K562 (cell line): Measurements from ENCODE around the gene SLC24A3. TPM values are rescaled to one million over a fixed set of nuclear protein-coding genes. Genes with fewer than 3 reads are reported as not detected.

Experiments used
- ATAC-seq: fragments of 200-7000 bp; cut with Tn5 transposase; 3 replicates; pipeline ENCODE4 v1.9.1; 2020; ENCODE audit warnings: moderate library complexity
- BruUV-seq: library from RNA; stranded (reverse); fragments of 400-500 nt; replicated peaks from 2 replicates; lab custom pipeline; 2021; lab: Mats Ljungman, UMichigan
- CTCF ChIA-PET: fragments of 300-600 bp; formaldehyde crosslinking; extraction: SDS; loops from one replicate; lab custom pipeline; 2021; ENCODE audit warnings: low intra/inter-chr PET ratio; lab: Yijun Ruan, JAX
- POLR2A ChIA-PET: fragments of 300-600, 350-650 bp; sonication (Branson Sonifier 250); formaldehyde crosslinking; extraction: SDS; loops from one replicate; lab custom pipeline; 2021; ENCODE audit warnings: antibody characterized with exemption, inconsistent platforms; lab: Yijun Ruan, JAX
- DNase-seq, 4 experiments: peaks; one replicate each; pipeline versions ENCODE4 v3.0.0 to v3.0.0-alpha.2; 2011 to 2018; ENCODE audit warnings: low spot score in 3 of 4, mixed read lengths in 3 of 4; ENCODE audit errors: extremely low read depth in 1 of 4
- FAIRE-seq: peaks from 2 replicates; lab custom pipeline; 2011; peaks lifted over from hg19 to GRCh38; lab: Jason Lieb, UNC
- H2AFZ ChIP-seq: 2 replicates; pipeline ENCODE4 v1.6.0; 2011; ENCODE audit warnings: low read depth, low read length, control low read depth, inconsistent platforms
- H3K27ac ChIP-seq: fragments of 200-600 bp; 3 replicates; pipeline ENCODE4 v1.8.0; 2011; ENCODE audit warnings: low read depth, mild to moderate bottlenecking, control low read depth, inconsistent platforms, low read length, moderate library complexity, mixed read lengths; ENCODE audit errors: extremely low read depth
- H3K27me3 ChIP-seq, 2 experiments: fragments of 300-600 bp in 1 of 2; 2 replicates in 1 of 2; 3 replicates in 1 of 2; pipeline versions ENCODE4 v1.6.0 to v1.8.0; 2011; ENCODE audit warnings: inconsistent platforms in 2 of 2, low read length in 2 of 2, mild to moderate bottlenecking in 1 of 2, mixed read lengths in 1 of 2, moderate library complexity in 1 of 2; ENCODE audit not compliant: control insufficient read depth in 2 of 2, insufficient read depth in 2 of 2
- H3K36me3 ChIP-seq: fragments of 300-600 bp; 3 replicates; pipeline ENCODE4 v1.8.0; 2011; ENCODE audit warnings: mild to moderate bottlenecking, low read length, inconsistent platforms; ENCODE audit not compliant: control insufficient read depth, insufficient read depth
- H3K4me1 ChIP-seq, 2 experiments: fragments of 200-600 bp in 1 of 2; replicated peaks in 1 of 2; 2 replicates in 1 of 2; 3 replicates in 1 of 2; pipeline versions ENCODE4 v1.5.1 to v1.8.0; 2011; ENCODE audit warnings: inconsistent platforms in 2 of 2, low read length in 2 of 2, mild to moderate bottlenecking in 1 of 2, mixed read lengths in 1 of 2, moderate library complexity in 1 of 2; ENCODE audit not compliant: control insufficient read depth in 2 of 2, insufficient read depth in 2 of 2
- H3K4me2 ChIP-seq: 2 replicates; pipeline ENCODE4 v1.6.1; 2011; ENCODE audit warnings: low read length, control low read depth, inconsistent platforms, mixed read lengths; ENCODE audit not compliant: insufficient read depth
- H3K4me3 ChIP-seq: fragments of 200-600 bp; sonication (generic), shearing (Covaris generic); 2 replicates; pipeline ENCODE4 v1.5.1; 2016; ENCODE audit warnings: control low read depth, inconsistent platforms
- H3K79me2 ChIP-seq: fragments of 200-600 bp; 3 replicates; pipeline ENCODE4 v1.8.0; 2011; ENCODE audit warnings: low read length, inconsistent platforms; ENCODE audit not compliant: control insufficient read depth, insufficient read depth
- H3K9ac ChIP-seq, 2 experiments: 2 replicates each; pipeline versions ENCODE4 v1.6.0 to v1.6.1; 2011; ENCODE audit warnings: low read depth in 2 of 2, low read length in 2 of 2, control low read depth in 1 of 2, inconsistent platforms in 1 of 2, mild to moderate bottlenecking in 1 of 2, mixed read lengths in 1 of 2; ENCODE audit not compliant: insufficient read depth in 1 of 2
- H3K9me1 ChIP-seq: one replicate; pipeline ENCODE4 v1.6.0; 2011; ENCODE audit warnings: inconsistent platforms, mild to moderate bottlenecking, low read length, moderate library complexity; ENCODE audit not compliant: control insufficient read depth, insufficient read depth
- H3K9me3 ChIP-seq: replicated peaks from 2 replicates; pipeline ENCODE4 v1.5.1; 2011; ENCODE audit warnings: low read depth, low read length, inconsistent platforms; ENCODE audit not compliant: control insufficient read depth, insufficient read depth
- H4K20me1 ChIP-seq: replicated peaks from 2 replicates; pipeline ENCODE4 v1.6.1; 2011; ENCODE audit warnings: low read length, inconsistent platforms, mixed read lengths; ENCODE audit not compliant: control insufficient read depth, insufficient read depth
- ETV1 ChIP-seq: fragments of 450-650 bp; conservative IDR thresholded peaks from 2 replicates; pipeline ENCODE4 v1.6.1; 2016; ENCODE audit warnings: missing genetic modification characterization, control low read depth, low read depth, missing compliant biosample characterization
- FOS ChIP-seq: IDR thresholded peaks from 3 replicates; pipeline ENCODE4 v1.6.1; 2011; ENCODE audit not compliant: insufficient read length; ENCODE audit errors: extremely low read depth
- LEF1 ChIP-seq: fragments of 450-650 bp; IDR thresholded peaks from 2 replicates; pipeline ENCODE4 v1.6.1; 2016; ENCODE audit warnings: mild to moderate bottlenecking
- POLR3G ChIP-seq: IDR thresholded peaks from 2 replicates; pipeline ENCODE4 v1.6.1; 2011; ENCODE audit not compliant: insufficient read length, insufficient replicate concordance; ENCODE audit errors: extremely low read depth
- PRMT5 ChIP-seq: sonication (generic); formaldehyde crosslinking; IDR thresholded peaks from 2 replicates; pipeline ENCODE4 v1.5.0; 2020; ENCODE audit warnings: missing genetic modification reagents
- SPI1 ChIP-seq: IDR thresholded peaks from 2 replicates; pipeline ENCODE4 v1.6.1; 2011; ENCODE audit warnings: low read depth, low read length, control low read depth, borderline replicate concordance
- SREBF1 ChIP-seq: fragments of 150-350 bp; IDR thresholded peaks from 2 replicates; pipeline ENCODE4 v1.6.1; 2014; ENCODE audit warnings: antibody characterized with exemption, low read depth, low read length, borderline replicate concordance
- XRCC4 ChIP-seq: IDR thresholded peaks from one replicate; pipeline ENCODE4 v1.6.1; 2011; ENCODE audit not compliant: insufficient read depth, insufficient read length; ENCODE audit errors: extremely low read depth
- YY1 ChIP-seq, 3 experiments: IDR thresholded peaks; 2 replicates each; pipeline ENCODE4 v1.6.1; 2011; ENCODE audit warnings: low read length in 2 of 3, mild to moderate bottlenecking in 2 of 3, moderate library complexity in 2 of 3, borderline replicate concordance in 1 of 3, control low read depth in 1 of 3, low read depth in 1 of 3; ENCODE audit not compliant: insufficient read depth in 3 of 3, insufficient replicate concordance in 2 of 3, control insufficient read depth in 1 of 3, insufficient read length in 1 of 3; ENCODE audit errors: extremely low read depth in 1 of 3
- ZNF518B ChIP-seq: fragments of 250-450 bp; sonication (Bioruptor Pico); IDR thresholded peaks from 2 replicates; pipeline ENCODE4 v1.5.0; 2021; ENCODE audit warnings: mild to moderate bottlenecking, moderate library complexity
- WGBS: fragments of 100-300 bp; shearing (Covaris generic); methylation state at CpG from one replicate; pipeline ENCODE4 v1.1.6; 2016; ENCODE audit warnings: low coverage, mixed read lengths; ENCODE audit not compliant: insufficient coverage; ENCODE audit errors: missing lambda C conversion rate; 5-methylcytosine and 5-hydroxymethylcytosine counted together
- in situ Hi-C: fragments of 300-500 bp; cut with MboI; formaldehyde crosslinking; loops from 4 replicates; pipeline ENCODE4 v1.15.0; 2018; ENCODE audit warnings: inconsistent platforms, mixed read lengths
- intact Hi-C: fragments of 100-400 bp; cut with micrococcal nuclease; formaldehyde crosslinking; loops from 2 replicates; pipeline ENCODE4 v1.14.2; 2022
- polyA plus RNA-seq, 8 experiments: library from polyadenylated mRNA; depleted of rRNA in 4 of 8; stranded (reverse) in 5 of 8; unstranded in 3 of 8; fragments of >200 nt; fragmentation: Nextera tagmentation in 2 of 8; fragmentation: Illumina TruSeq in 1 of 8; extraction: Ambion mirVana in 2 of 8; extraction: Trizol in 1 of 8; gene quantifications; 2 replicates each; pipeline versions ENCODE4 v1.2.1 to v1.2.3, GENCODE V29; 2011 to 2014; ENCODE audit warnings: inconsistent platforms in 1 of 8, missing spikeins in 1 of 8
- total RNA-seq, 7 experiments: library from RNA; depleted of rRNA in 6 of 7; stranded (reverse); fragments of >200 nt in 6 of 7; fragmentation: Illumina TruSeq in 2 of 7; extraction: Trizol in 2 of 7; gene quantifications; 2 replicates each; pipeline versions ENCODE4 v1.2.1 to v1.2.3, GENCODE V29; 2011 to 2021; ENCODE audit warnings: low replicate concordance in 1 of 7
- TF ChIP-seq, protein P1 (sequence below): fragments of 250-450 bp; sonication (Bioruptor Pico); IDR thresholded peaks from 2 replicates; pipeline ENCODE4 v1.5.0; 2021; ENCODE audit warnings: mild to moderate bottlenecking, borderline replicate concordance
- TF ChIP-seq, protein P2 (sequence below): fragments of 250-450 bp; sonication (Bioruptor Pico); IDR thresholded peaks from 2 replicates; pipeline ENCODE4 v1.8.0; 2022; ENCODE audit warnings: inconsistent platforms

Gene SLC24A3
- total and polyA plus RNA-seq, 9 of the 15 experiments (the other 6 are each of a cell fraction or from before 2014, with no cell fraction given): not detected

DNA sequence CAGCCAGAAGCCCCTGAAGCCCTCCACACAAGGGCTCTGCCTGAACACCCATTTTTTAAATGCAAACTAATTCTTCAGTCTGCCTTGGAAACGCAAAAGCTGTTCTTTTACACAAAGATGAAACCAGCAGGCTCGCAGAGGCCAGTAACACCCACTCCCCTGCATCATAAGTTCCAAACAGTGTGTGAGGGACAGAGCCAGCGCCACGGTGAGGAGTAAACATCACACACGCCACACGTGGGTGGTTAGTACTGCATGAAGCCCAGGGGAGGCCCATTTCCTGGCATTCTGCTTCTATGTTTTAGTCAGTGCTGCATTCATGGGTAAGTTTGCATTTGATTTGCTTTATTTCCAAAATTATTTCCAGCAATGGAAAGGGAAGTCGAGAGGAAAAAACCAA, 327.9 kb downstream of the SLC24A3 start:
- Histone ChIP-seq H3K9ac (no peak overlapping the region), H3K9me3 (no peaks in the 10 kb centered on the region), H3K36me3 (no peaks in the 10 kb centered on the region), H2AFZ (no peak overlapping the region), H3K27me3 (no peaks in the 10 kb centered on the region), H3K4me3 (no peak overlapping the region), H3K27ac (no peak overlapping the region), H3K4me1 (no peaks in the 10 kb centered on the region), H3K9me1 (no peaks in the 10 kb centered on the region), H3K79me2 (no peaks in the 10 kb centered on the region), H3K4me2 (no peak overlapping the region), H4K20me1 (no peaks in the 10 kb centered on the region)
- intact Hi-C loops (no loop called here), in situ Hi-C loops (no loop called here)
- CTCF ChIA-PET: no interaction called here
- DNase-seq: no peak
- 0% methylated on average over 7 of the region's 7 CpGs for WGBS
- POLR2A ChIA-PET: no interaction called here
- no peak for FAIRE-seq
- BruUV-seq: no TSS peak
- ATAC-seq: no peak
- TF ChIP-seq ETV1 (no peak), ZNF518B (CRISPR knock-in tag) (no peak), FOS (no peak), LEF1 (no peak), YY1 (IDR thresholded peaks at IDR 0.05; ENCODE audit: borderline replicate concordance in 1 of 3, control insufficient read depth in 1 of 3, extremely low read depth in 1 of 3, insufficient read depth in 3 of 3, insufficient read length in 1 of 3, insufficient replicate concordance in 2 of 3, low read depth in 1 of 3, low read length in 2 of 3) (no peak), PRMT5 (CRISPR knock-in tag) (no peak), POLR3G (no peak), SREBF1 (no peak), XRCC4 (no peak), SPI1 (no peak)
- TF ChIP-seq, protein P1, sequence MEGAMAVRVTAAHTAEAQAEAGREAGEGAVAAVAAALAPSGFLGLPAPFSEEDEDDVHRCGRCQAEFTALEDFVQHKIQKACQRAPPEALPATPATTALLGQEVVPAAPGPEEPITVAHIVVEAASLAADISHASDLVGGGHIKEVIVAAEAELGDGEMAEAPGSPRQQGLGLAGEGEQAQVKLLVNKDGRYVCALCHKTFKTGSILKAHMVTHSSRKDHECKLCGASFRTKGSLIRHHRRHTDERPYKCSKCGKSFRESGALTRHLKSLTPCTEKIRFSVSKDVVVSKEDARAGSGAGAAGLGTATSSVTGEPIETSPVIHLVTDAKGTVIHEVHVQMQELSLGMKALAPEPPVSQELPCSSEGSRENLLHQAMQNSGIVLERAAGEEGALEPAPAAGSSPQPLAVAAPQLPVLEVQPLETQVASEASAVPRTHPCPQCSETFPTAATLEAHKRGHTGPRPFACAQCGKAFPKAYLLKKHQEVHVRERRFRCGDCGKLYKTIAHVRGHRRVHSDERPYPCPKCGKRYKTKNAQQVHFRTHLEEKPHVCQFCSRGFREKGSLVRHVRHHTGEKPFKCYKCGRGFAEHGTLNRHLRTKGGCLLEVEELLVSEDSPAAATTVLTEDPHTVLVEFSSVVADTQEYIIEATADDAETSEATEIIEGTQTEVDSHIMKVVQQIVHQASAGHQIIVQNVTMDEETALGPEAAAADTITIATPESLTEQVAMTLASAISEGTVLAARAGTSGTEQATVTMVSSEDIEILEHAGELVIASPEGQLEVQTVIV: no peak
- TF ChIP-seq, protein P2, sequence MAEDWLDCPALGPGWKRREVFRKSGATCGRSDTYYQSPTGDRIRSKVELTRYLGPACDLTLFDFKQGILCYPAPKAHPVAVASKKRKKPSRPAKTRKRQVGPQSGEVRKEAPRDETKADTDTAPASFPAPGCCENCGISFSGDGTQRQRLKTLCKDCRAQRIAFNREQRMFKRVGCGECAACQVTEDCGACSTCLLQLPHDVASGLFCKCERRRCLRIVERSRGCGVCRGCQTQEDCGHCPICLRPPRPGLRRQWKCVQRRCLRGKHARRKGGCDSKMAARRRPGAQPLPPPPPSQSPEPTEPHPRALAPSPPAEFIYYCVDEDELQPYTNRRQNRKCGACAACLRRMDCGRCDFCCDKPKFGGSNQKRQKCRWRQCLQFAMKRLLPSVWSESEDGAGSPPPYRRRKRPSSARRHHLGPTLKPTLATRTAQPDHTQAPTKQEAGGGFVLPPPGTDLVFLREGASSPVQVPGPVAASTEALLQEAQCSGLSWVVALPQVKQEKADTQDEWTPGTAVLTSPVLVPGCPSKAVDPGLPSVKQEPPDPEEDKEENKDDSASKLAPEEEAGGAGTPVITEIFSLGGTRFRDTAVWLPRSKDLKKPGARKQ: no peak
